DMS 273 treated with DMSO at 0.1 percent for 48 hours (cell line): ENCODE results near the gene KRTAP4-16.
"Not testable (repeated sequence)": the region's sequence is repeated elsewhere in the genome, so short reads cannot be mapped to it uniquely, and the experiment has no call there.

Experiments used
- DNase-seq: peaks from one replicate; lab custom pipeline; 2025; lab: John Stamatoyannopoulos, UW

KRTAP4-16 gene

DNA sequence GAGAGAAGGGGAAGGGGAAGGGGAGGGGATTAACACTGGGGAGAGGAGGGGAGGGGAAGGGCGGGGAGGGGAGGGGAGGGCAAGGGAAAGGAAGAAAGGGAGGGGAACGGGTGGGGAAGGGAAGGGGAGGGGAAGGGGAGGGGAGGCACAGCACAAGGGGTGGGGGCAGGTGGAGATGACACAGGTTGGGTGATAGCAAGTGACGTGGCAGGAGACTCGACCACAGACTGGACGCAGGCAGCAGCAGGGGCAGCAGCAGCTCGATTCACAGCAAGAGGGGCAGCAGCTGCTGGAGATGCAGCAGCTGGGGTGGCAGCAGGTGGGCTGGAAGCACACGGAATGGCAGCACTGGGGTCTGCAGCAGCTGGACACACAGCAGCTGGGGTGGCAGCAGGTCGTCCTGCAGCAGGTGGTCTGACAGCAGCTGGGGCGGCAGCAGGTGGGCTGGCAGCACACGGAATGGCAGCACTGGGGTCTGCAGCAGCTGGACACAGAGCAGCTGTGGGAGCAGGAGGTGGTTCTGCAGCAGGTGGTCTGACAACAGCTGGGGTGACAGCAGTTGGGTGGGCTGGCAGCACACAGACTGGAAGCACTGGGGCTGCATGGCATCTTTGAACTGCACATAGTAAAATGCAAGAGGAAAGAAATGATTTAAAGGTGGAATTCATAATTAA is at the start of gene KRTAP4-16:
KRTAP4-16 (minus strand) TSS at position 624 of the 674 bp plus-strand sequence; CDS start at position 624, 0 bp downstream.
- no peak for DNase-seq

DNA sequence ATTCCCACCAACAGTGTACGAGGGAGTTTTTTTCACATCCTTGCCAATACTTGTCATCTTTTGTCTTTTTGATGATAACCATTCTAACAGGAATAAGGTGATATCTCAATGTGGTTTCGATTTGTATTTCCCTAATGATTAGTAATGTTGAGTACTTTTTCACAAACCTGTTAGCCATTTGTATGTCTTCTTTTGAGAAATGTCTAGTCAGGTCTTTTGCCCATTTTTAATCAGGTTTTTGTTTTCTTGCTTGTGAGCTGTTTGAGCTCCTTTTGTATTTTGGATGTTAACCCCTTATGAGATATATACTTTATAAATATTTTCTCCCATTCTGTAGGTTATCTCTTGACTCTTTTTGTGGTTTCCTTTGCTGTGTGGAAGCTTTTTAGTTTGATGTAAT is 49.5 kb upstream of the KRTAP4-16 start:
- no peak for DNase-seq

DNA sequence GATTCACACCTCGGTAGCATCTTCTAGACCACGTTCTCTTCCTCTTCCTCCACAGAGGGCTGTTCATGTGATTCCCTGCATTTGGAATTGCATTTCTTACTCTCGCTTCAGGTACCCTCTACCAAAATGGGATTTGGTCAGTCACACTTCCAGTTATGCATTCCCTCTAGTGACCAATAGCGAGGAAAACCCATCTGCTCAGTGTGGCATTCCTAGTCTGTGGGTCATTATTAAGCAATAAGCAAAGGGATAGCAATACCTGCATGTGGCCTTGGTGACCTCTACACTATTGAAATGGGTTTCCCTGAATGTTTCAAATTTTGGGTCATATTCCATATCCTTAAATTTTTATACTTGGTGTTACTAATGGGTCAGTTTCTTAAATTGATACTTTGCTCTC is 48.0 kb upstream of the KRTAP4-16 start:
- no peak for DNase-seq

DNA sequence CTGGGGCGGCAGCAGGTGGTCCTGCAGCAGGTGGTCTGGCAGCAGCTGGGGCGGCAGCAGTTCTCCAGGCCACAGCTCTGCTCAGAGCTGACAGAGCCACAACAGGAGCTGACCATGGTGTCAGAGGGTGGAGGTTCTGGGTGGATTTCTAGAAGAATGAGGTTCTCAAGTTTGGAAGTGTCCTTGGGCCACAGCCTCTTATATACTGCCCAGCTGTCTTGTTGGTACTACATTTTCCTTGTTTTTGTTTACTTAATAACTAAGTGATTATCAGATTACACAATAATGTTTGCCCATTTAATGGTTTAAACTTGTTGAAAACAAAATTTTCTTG is 47.6 kb upstream of the KRTAP4-16 start, which contains the start of gene KRTAP4-5:
KRTAP4-5 (minus strand) TSS at position 174 of the 334 bp plus-strand sequence; CDS start at position 116, 58 bp downstream.
- no peak for DNase-seq

DNA sequence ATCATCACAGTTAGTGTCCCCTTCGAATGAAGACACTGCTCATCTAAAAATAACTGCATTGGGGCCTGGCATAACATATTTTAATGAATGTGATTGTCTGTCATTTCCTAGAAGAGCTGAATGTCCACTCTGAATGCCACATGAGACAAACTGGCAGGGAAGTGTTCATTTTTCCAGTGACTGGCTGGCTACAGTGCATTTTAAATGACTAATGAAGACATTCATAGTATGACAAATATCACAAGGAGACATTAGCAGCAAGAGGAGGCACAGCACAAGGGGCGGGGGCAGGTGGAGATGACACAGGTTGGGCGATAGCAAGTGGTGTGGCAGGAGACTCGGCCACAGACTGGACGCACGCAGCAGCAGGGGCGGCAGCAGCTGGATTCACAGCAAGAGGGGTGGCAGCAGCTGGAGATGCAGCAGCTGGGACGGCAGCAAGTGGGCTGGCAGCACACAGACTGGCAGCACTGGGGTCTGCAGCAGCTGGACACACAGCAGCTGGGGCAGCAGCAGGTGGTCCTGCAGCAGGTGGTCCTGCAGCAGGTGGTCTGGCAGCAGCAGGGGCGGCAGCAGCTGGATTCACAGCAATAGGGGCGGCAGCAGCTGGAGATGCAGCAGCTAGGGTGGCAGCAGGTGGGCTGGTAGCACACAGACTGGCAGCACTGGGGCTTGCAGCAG is 47.1 kb upstream of the KRTAP4-16 start:
- not testable (repeated sequence) for DNase-seq

DNA sequence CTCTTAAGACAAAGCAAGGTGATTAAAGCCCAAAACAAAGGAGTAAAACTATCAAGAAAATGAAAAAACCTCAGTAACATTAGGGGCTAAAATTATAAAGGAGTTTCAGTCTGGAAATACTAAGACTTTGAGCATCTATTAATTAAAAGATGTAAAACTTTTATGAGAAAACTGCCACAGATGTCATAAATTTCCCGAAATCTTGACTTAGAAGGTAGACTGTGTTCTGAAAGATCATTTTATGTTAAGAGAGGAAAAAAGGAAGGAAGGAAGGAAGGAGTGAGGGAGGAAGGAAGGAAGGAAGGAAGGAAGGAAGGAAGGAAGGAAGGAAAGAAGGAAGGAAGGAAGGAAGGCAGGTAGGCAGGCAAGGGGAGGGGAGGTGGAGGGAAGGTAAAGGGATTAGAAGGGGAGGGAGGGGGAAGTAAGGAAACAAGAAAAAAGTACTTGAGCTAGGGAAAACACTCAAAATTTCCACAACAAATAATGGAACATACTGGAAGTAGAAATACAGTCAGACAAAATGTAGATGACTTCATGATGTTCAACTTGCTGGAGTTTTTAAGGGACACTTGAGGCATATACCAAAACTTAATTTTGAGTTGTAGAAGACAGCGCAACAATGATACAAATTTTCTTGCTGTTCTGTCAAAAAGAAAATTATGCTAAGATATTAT is 45.7 kb upstream of the KRTAP4-16 start:
- DNase-seq, result no peak

DNA sequence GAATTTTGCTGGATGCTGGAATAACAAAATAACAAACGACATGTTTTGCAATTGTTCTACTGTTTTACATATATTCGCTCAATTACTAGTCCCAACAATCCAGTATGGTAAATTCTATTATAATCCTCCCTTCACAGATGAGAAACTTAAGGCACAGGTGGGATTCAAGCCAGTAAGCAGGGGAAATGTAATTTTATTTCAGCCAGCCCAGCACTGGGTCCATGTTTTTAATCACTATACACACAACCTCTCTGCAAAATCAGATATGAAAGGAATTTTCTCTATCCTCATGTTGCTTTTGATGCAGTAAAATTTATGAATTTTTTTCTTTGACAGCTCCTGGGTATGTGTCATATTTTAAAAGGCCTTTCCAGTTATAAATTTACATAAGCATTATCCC is 43.3 kb upstream of the KRTAP4-16 start:
- no peak for DNase-seq

DNA sequence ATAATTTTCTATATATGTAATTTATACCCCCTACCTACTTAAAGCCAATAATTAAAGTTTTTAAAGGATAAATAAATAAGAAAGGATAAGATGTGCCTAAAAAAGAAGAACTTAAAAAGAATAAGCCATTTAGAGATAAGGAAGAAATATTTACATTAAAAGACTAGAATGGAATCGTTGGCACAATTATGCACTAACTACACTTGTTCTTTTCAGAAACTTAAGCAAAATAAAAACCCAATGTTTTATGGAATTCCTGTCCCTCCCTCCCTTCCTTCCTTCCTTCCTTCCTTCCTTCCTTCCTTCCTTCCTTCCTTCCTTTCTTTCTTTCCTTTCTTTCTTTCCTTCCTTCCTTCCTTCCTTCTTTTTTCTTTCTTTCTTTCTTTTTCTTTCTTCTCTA is 42.8 kb upstream of the KRTAP4-16 start:
- DNase-seq, result no peak

DNA sequence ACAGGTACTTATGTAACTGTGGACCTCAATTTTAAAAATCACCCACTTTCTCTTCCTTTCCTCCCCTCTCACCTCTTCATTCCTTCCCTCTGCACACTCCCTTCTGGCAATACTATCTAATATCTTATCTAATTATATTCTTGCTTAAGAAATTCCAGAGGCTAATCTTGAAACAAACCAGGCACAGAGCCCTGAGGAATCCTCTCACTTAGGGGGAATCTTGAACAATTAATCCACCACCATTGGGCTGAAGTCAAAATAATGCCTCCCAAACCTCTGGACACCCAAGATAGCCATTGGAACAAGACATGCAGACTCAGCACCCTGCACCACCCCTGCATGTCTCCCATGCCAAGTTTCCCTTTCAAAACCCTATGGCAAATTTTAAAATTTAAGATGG is 39.4 kb upstream of the KRTAP4-16 start:
- DNase-seq, result no peak

DNA sequence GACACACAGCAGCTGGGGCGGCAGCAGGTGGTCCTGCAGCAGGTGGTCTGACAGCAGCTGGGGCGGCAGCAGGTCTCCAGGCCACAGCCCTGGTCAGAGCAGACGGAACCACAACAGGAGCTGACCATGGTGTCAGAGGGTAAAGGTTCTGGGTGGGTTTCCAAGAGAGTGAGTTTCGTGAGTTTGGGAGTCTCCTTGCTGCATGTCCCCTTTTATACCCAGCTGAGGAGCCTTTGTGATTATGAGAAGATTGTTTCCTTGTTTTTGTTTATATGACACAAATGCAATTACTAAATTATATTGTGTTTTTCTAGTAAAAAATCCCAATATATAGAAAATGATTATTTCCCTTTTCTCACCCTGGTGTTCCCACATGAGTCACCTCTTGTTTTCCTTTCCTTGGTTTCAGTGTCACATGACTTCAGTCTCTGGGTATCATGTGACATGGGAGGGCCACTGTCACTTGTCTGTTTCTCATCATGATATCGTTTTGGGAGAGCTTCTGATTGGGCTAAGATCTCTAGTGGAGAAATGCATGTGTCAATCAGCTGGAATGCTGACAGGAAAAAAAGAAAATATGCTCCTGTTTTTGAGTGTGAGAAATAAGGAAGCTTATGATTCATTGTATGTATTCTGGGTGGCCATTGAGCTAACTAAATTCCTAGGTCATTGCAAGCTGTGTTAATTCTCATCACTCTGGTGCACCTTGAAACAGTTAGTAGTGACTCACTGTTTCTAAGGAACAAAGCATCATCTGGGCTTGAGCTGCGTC is 38.5 kb upstream of the KRTAP4-16 start, which contains the start of gene KRTAP4-6:
KRTAP4-6 (minus strand) TSS at position 185 of the 772 bp plus-strand sequence; CDS start at position 128, 57 bp downstream.
- no peak for DNase-seq

DNA sequence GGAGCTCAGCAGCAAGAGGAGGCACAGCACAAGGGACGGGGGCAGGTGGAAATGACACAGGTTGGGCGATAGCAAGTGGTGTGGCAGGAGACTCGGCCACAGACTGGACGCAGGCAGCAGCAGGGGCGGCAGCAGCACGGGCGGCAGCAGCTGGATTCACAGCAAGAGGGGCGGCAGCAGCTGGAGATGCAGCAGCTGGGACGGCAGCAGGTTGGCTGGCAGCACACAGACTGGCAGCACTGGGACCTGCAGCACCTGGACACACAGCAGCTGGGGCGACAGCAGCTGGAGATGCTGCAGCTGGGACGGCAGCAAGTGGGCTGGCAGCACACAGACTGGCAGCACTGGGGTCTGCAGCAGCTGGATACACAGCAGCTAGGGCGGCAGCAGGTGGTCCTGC is 37.9 kb upstream of the KRTAP4-16 start:
- not testable (repeated sequence) for DNase-seq

DNA sequence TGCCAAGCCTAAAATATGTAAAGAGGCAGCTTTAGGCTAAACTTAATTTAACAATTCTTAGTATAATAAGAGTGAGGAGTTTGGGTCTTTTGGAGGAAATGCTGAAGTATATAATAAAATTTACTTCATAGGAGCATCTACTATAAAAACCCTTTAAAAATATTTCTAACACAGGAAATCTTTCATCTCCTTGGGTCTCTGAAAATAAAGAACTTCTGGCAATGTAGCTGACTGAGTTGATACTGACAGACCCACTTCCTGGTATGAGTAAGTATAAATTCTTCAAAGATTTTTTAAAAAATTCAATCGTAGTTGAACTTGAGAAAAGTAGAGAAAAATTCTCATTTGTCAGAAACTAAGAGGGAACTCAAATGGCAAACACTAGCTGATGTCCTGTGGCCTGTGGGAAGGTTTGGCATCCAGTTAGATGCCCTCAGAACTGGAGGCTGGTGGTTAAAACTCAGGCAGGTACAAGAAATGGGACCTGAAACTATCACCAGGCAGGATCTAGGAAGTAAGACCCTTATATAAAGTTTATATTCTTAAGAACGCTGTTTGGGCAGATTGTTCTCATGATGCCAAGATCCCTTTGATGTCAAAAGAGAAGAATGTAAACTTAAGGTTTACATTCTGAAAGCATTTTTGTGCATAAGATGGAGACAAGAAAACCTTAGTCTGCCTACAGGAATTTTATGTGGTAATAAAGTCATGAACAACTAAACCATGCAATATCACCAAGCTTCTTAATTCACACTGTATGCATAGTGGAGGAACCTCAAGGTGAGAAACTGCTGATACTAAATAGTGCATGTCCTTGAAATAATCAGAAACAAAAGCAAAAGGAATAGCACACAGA is 32.1 kb upstream of the KRTAP4-16 start:
- no peak for DNase-seq

DNA sequence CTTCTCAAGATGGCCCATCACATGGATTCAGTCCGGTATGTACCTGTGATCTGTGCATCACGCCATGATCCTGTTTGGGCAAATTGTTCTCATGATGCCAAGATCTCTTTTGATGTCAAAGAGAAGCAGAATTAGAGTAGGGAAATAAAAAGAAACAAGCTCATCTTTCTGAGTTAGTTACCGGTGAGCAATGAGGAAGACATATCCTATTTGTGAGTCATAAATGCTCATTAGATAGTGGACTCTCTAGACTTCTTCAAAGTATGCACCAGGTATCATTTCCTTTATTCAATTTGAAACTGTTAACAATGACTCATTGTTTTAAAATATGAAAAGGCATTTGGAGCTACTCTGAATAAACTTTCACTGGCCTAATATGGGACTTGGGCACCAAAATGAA is 30.0 kb upstream of the KRTAP4-16 start:
- no peak for DNase-seq

DNA sequence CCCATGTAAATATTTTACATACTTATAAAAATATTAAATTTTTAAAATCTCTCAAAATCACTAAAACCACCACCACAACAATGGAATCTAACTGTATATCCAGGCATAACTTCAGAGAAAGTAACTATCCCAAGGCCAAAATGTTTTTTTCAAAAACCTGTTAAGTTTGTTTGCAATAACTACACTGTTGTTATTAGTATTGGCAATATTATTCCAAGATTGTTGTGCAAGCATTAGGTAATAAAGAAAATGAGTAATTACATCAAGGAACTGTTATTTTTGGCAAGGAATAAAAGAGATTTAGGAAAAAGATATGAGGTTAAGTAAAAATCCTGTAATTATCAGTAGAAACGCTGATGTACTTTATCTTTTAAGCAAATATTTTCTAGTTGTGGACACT is 25.4 kb upstream of the KRTAP4-16 start:
- DNase-seq, result no peak

DNA sequence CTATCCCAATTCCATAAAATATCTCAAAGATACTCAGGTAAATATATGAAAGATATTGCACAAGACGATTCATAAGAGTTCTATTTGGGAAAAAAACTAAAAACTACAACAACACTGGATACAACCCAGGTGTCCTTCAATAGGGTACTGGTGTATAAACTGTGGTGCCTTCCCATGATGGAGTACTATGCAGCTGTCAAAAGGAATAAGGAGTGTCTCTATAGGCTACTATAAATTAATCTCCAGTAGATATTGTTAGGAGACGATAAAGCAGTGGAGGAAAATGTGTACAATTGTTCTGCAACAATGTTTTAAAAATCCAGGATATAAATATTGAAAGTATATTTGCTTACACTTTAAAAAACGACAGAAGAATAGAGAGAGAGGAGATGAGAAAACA is 24.4 kb upstream of the KRTAP4-16 start:
- no peak for DNase-seq

DNA sequence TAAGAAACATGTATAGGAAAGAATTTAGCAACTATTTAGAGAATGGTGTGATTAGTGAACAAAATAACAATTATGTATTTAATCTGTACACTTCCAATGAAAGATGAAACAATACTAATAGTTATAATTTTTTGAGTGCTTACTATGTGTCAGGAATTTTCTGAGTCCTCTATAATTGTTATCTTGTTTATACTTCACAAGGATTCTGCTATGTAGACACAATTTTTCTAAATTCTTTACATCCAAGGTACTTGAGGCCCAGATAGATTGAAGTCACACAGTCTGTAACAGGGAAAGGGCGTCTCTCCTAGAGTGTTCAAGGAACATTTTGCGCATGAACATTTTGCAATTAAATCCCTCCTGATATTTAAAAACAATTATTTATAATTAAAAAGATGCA is 23.1 kb upstream of the KRTAP4-16 start:
- DNase-seq, result no peak

DNA sequence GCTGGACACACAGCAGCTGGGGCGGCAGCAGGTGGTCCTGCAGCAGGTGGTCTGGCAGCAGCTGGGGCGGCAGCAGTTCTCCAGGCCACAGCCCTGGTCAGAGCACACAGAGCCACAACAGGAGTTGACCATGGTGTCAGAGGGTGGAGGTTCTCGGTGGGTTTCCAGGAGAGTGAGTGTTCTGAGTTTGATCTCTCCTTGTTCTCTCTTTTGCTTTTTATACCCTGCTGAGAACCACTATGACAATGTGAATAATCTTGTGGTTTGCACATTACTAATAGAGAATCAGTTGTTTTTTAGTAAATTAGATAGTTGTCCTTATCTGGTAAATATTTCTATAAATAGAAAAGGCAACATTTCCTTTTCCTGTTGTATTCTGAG is 22.0 kb upstream of the KRTAP4-16 start, which contains the start of gene KRTAP4-12:
KRTAP4-12 (minus strand) TSS at position 192 of the 381 bp plus-strand sequence; CDS start at position 132, 60 bp downstream.
- DNase-seq, result not testable (repeated sequence)

DNA sequence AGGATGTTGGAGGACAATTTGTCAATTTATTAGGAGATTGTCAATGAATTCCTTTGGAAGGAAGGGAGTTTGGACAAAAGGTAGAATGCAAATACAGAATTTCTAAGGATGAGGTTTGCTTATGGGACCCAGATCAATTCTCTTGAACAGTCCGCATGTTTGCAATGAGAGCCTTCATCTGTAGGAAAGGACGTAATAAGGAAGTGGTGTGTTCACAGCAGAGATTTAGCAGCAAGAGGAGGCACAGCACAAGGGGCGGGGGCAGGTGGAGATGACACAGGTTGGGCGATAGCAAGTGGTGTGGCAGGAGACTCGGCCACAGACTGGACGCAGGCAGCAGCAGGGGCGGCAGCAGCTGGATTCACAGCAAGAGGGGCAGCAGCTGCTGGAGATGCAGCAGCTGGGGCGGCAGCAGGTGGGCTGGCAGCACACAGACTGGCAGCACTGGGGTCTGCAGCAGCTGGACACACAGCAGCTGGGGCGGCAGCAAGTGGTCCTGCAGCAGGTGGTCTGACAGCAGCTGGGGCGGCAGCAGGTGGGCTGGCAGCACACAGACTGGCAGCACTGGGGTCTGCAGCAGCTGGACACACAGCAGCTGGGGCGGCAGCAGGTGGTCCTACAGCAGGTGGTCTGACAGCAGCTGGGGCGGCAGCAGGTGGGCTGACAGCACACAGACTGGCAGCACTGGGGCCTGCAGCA is 21.4 kb upstream of the KRTAP4-16 start:
- DNase-seq, result not testable (repeated sequence)

DNA sequence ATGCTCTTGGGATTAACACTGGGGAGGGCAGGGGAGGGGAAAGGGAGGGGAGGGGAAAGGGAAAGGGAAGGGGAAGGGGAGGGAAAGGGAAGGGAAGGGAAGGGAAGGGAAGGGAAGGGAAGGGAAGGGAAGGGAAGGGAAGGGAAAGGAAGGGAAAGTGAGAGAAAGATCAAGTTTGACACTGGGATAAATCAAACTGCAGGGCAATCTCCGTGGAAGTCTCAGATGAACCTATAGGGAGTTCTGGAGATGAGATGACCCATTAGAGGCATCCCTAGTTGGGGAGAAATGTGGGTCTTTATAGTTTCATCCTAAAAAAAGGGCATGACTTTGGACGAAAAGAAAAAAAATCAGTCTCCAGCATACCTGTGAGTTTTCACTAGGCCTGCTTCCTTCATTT is 19.7 kb upstream of the KRTAP4-16 start:
- no peak for DNase-seq
